Tibial nerve (tissue), 4 donors: ENCODE data around the gene ZNF837.

Source experiments
- EP300 ChIP-seq, 2 donors: sonication (generic); formaldehyde crosslinking; IDR thresholded peaks; one replicate each; pipeline ENCODE4 v1.6.1; 2017; ENCODE audit warnings: antibody characterized with exemption in 2 of 2, mild to moderate bottlenecking in 1 of 2
- POLR2A ChIP-seq, 2 donors: fragments of 450-650 bp; IDR thresholded peaks; one replicate each; pipeline ENCODE4 v1.6.1; 2017; ENCODE audit warnings: antibody characterized with exemption in 2 of 2, mild to moderate bottlenecking in 2 of 2, moderate library complexity in 2 of 2
- TF ChIP-seq, protein P1 (sequence below), 5 experiments: fragments of 200-600 bp in 3 of 5; fragments of 450-650 bp in 2 of 5; sonication (generic) in 3 of 5; IDR thresholded peaks; one replicate each; pipeline ENCODE4 v1.5.1; 2016 to 2019; ENCODE audit warnings: antibody characterized with exemption in 5 of 5, mild to moderate bottlenecking in 3 of 5, moderate library complexity in 2 of 5

GRCh38 chr19:58398087-58398486, 17.3 kb upstream of the ZNF837 start:
- TF ChIP-seq EP300 (IDR thresholded peaks at IDR 0.05) (no peak), POLR2A (IDR thresholded peaks at IDR 0.05) (no peak)
- TF ChIP-seq, protein P1, sequence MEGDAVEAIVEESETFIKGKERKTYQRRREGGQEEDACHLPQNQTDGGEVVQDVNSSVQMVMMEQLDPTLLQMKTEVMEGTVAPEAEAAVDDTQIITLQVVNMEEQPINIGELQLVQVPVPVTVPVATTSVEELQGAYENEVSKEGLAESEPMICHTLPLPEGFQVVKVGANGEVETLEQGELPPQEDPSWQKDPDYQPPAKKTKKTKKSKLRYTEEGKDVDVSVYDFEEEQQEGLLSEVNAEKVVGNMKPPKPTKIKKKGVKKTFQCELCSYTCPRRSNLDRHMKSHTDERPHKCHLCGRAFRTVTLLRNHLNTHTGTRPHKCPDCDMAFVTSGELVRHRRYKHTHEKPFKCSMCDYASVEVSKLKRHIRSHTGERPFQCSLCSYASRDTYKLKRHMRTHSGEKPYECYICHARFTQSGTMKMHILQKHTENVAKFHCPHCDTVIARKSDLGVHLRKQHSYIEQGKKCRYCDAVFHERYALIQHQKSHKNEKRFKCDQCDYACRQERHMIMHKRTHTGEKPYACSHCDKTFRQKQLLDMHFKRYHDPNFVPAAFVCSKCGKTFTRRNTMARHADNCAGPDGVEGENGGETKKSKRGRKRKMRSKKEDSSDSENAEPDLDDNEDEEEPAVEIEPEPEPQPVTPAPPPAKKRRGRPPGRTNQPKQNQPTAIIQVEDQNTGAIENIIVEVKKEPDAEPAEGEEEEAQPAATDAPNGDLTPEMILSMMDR (IDR thresholded peaks at IDR 0.05), result no peak
